GM18519 (cell line): ENCODE results near the gene WFDC1.

Experiments used
- ATAC-seq: cut with Tn5 transposase; IDR thresholded peaks from one replicate; pipeline ENCODE4 v1.9.1; 2021; ENCODE audit warnings: mild to moderate bottlenecking, moderate library complexity; ENCODE audit not compliant: unreplicated experiment, low FRiP score

WFDC1 gene

DNA sequence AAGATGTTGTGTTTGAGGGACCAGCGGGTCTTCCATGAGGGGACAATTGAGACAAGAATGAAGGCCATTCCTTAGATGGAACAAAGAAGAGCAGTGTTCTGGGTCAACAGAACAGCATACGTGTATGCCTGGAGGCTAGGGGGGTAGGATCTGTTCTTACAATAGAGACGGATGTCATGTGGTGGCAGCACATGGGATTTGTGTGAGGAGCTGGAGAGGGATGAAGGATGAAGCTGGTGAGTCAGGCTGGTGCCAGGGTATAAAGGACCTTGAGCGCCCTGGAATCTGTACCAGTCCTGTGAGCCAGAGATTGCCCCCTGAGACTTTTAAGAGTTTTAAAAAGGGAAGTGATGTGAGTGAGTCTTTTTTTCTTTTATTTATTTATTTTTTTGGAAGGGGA is 22.8 kb upstream of the WFDC1 start:
- no peak for ATAC-seq

GRCh38 chr16:84272740-84273320 is 21.8 kb upstream of the WFDC1 start:
- no peak for ATAC-seq

GRCh38 chr16:84274515-84274914 is 20.2 kb upstream of the WFDC1 start:
- no peak for ATAC-seq

DNA sequence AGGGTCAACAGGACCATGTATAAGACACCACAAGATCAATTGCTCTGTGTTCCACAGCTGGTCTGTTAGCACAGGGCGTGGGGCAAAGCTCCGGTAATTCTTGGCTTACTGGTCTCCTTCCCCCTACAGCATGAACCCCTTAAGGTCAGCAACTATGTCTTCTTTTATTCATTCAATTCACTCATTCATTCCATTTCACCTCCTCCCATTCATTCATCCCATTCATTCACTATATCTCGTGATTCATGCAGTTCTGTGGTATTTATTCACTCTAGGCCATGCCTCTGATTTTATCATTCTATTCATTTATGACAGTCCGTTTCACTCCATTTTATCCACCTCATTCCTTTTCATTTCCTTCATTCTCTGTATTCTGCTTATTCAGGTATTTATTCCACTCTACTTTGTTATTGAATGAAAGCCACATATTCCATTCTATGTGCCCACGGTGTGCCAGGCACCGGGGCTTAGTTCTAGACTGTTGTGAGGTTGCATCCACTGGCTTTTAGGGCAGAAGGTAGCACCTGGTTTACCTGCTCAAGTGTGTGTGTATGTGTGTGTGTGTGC is 19.0 kb upstream of the WFDC1 start:
- ATAC-seq: no peak

- ATAC-seq: no peak
These were observed 17.3 kb upstream of the WFDC1 start for GRCh38 chr16:84277244-84277823.

- no peak for ATAC-seq
These were observed 16.3 kb upstream of the WFDC1 start for GRCh38 chr16:84278333-84278732.

DNA sequence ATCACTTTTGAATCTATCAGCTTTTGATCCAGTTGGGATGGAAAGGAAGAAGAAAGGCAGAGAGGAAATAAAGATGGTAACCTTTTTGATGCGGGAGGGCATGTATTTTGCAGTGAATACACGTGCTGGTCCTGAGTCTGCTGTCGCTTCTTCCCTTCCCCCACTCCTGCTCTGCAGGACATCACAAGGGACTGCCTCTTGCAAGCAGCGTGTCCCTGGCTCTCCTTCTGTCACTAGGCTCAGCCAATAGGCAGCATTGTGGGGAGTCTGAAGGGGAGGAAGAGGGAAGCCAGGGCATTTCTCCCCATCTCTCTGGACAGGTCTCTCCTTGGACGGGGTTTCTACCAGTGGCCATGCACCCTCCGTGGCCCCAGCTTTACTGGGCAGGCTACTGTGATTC is 15.7 kb upstream of the WFDC1 start:
- ATAC-seq: no peak

GRCh38 chr16:84279881-84280280 is 14.8 kb upstream of the WFDC1 start:
- ATAC-seq: no peak

DNA sequence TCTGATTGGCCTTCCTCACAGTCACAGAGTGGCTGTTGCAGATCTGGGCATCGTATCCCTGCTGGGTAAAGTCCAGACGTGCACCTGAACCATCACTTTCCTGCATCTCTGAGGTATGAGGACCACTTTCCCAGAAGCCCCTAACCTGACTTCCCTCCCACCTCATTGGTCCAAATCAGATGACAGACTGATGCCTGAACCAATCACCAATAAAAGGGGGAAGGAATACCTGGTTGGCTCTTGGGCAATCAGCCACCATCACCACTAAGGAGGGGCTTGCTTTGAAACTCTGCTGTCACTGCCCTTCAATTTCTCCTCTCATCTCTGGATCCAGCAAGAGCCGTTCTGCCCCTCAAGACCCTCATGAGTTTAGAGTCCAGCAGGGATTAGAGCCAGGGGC is 13.6 kb upstream of the WFDC1 start:
- no peak for ATAC-seq

- no peak for ATAC-seq
These were observed 12.1 kb upstream of the WFDC1 start for GRCh38 chr16:84282533-84282932.

GRCh38 chr16:84283314-84284153 is 11.1 kb upstream of the WFDC1 start:
- ATAC-seq: no peak

DNA sequence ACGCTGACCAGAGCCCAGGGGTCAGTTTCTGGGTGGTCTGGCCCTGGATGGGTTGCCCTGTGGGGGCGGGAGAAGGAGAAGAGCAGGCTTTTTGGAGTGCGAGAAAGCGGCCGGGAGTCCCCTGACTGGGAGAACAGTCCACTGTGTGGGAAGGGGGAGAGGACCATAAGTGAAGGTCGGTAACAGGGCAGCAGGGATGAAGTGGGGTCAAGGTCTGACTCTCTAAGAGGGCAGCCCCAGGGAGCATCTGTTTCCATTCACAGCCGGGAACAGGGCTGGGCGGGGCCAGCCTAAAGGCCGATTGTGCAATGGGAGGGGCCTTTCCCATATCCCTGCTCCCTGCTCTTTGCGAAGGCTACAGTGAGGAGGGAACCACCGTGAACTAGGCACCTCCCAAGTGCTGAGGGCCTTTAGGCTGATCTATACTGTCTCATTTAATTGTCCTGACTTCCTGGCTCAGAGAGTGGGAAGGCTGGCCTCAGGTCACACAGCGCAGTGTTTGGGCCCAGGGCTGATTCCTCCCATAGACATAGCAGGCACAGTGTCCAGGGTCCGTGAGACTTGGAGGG is 10.4 kb upstream of the WFDC1 start:
- no peak for ATAC-seq

DNA sequence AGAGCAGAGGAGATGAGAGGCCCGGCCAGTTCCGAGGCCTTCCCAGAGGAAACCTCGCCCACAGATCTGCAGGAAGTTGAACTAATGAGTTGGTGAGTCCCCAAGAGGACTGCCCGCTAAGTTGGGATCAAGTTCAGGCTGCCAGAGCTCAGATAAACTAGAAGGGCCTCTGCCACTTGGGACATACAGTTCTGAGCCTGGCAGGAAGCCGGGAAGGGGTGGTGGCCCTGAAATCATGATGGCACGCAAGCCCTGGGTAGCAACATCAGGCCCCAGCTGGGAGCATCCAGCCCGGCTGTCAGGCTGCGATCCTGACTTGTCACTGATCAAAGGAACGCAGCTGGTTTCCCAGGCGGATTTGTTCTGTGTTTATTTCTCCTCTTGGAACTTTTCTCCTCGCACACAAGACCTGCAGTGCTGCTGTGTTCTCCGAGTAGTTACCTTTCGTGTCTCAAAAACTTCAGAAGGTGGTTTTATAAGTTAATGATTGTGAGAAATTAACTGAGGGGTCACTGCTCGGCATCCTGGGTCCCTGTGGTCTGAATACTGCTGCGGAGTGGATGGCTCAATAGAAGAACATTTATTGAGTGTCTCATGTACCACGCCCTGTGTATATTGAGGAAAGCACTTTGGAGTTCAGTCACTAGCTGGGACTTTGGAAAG is 8.0 kb upstream of the WFDC1 start:
- no peak for ATAC-seq

DNA sequence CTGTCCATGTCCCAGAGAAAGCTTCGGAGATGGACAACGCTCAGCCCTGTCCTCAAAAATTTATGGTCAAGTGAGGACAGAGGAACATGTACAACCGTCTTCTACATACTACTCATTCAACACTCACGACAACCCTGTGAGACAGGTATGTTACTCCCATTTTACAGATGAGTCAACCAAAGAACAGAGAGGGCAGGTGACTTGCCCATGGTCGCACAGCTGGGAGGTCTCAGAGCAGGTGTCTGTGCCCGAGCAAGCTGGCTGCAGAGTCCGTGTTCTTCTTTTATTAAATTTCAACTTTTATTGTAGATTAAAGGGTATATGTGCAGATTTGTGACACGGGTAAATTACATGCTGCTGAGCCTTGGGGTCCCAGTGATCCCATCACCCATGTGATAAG is 5.8 kb upstream of the WFDC1 start:
- no peak for ATAC-seq

- no peak for ATAC-seq
These were observed 3.5 kb upstream of the WFDC1 start for GRCh38 chr16:84291226-84291625.

DNA sequence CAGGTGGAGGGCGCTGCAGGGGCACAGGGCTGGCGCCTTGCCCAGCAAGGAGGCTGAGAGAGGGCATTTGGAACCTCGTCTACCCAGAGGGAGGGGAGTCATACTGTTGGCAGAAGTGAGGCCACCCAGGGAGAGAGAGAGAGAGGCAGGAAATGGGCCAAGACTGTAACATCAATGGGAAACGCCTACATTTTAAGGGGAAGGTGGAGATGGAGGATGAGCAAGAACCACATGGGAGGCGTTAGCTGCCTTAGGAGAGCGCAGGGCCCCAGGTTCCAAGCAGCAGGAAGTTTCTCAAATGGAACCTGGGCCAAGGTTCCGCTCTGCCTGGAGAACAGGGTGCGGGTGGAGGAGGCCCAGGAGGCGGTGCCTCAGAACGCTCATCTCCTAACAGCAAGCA is 2.7 kb upstream of the WFDC1 start:
- ATAC-seq: no peak

DNA sequence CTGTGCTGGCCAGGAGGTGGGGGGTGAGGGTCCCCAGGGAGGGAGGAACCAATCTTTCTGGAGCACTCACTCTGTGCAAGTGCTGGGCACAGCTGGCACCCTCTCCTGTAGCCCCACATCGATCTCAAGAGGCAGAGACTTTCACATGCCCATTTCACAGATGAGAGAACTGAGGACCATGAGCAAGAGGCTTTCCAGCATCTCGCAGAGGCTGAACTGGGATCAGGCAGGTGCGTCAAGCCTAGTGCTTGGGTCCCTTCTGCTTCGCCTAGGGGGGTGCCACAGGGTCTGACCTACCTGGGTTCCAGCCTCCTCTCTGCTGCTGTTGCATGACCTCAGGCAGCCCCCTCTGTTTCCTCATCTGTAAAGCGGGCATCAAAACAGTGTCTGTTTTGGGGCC is 1.3 kb upstream of the WFDC1 start:
- ATAC-seq: no peak

GRCh38 chr16:84294117-84294516 is 561 bp upstream of the WFDC1 start:
- no peak for ATAC-seq

- no peak for ATAC-seq
These were observed 654 bp downstream of the WFDC1 start for GRCh38 chr16:84295203-84295860.

DNA sequence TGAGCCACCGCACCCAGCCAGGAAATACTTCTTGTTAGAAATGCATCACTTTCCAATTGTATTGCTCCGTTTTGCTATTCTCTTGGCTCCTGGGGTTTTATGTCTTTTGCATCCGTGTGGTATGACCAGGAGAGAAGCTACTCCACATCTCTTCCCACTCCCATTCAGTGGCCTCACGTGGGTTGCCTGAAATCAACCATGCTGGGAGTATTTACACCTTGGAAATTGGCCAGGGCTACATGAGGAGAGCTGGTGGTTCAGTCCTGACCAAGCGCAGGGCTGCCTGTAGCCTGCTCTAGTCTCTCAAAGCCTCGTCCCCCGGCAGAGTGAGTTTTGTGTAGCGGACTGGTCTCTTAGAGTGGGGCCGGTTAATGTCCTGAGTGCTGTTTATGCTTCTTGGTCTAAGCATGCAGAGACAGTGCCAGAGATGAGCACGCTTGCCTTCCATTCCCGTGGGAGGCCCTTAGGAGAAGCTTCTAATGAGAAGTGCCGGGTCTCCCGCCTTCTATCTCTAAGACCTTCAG is 3.8 kb downstream of the WFDC1 start:
- ATAC-seq: no peak
